NB4 (cell line): Measurements from ENCODE around the gene MAMLD1.

Experiments
- MAX ChIP-seq: IDR thresholded peaks from 2 replicates; pipeline ENCODE4 v1.6.1; 2011; ENCODE audit warnings: low read depth, low read length
- POLR2A ChIP-seq: IDR thresholded peaks from 2 replicates; pipeline ENCODE4 v1.6.1; 2011; ENCODE audit warnings: mild to moderate bottlenecking; ENCODE audit not compliant: insufficient read length; ENCODE audit errors: extremely low read depth
- TF ChIP-seq, protein P1 (sequence below): IDR thresholded peaks from one replicate; pipeline ENCODE4 v1.5.1; 2012; ENCODE audit warnings: low read depth, low read length

DNA sequence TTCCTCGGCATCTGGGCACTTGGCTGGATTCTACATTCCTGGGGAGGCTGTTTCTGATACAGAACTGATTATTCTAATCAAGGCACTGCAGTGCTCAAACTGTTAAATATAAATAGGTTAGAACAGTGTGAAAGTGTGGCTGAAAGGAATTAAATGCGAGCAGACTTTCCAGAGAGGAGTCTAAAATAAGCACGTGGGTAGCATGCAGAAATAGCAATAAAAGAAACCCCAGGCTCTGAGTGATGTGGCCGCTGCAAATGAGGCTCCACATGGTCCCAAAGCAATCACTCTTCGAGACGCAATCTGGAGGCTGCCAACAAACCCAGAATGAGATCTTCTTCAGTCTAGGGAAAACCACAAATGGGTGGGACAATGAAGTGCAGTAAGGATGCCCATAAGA, 174.7 kb downstream of the MAMLD1 start:
- TF ChIP-seq MAX (no peak), POLR2A (no peak)
- TF ChIP-seq, protein P1, sequence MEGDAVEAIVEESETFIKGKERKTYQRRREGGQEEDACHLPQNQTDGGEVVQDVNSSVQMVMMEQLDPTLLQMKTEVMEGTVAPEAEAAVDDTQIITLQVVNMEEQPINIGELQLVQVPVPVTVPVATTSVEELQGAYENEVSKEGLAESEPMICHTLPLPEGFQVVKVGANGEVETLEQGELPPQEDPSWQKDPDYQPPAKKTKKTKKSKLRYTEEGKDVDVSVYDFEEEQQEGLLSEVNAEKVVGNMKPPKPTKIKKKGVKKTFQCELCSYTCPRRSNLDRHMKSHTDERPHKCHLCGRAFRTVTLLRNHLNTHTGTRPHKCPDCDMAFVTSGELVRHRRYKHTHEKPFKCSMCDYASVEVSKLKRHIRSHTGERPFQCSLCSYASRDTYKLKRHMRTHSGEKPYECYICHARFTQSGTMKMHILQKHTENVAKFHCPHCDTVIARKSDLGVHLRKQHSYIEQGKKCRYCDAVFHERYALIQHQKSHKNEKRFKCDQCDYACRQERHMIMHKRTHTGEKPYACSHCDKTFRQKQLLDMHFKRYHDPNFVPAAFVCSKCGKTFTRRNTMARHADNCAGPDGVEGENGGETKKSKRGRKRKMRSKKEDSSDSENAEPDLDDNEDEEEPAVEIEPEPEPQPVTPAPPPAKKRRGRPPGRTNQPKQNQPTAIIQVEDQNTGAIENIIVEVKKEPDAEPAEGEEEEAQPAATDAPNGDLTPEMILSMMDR, result no peak
